DND-41 (cell line): ENCODE results near the gene CAMP.
"Not testable (repeated sequence)": the region's sequence is repeated elsewhere in the genome, so short reads cannot be mapped to it uniquely, and the experiment has no call there.

ENCODE experiments used
- ATAC-seq: fragments of 200-7000 bp; cut with Tn5 transposase; 3 replicates; pipeline ENCODE4 v1.9.1; 2021; ENCODE audit warnings: low read depth; ENCODE audit not compliant: insufficient read depth
- DNase-seq: peaks from one replicate; pipeline ENCODE4 v3.0.0-alpha.2; 2020
- H2AFZ ChIP-seq: 2 replicates; pipeline ENCODE4 v1.6.0; 2012; ENCODE audit warnings: low read depth, low read length
- H3K27ac ChIP-seq: 2 replicates; pipeline ENCODE4 v1.5.1; 2012; ENCODE audit warnings: low read length, inconsistent platforms
- H3K27me3 ChIP-seq: fragments of 200-600 bp; sonication (generic); 2 replicates; pipeline ENCODE4 v1.6.0; 2012; ENCODE audit warnings: low read length, mild to moderate bottlenecking, inconsistent platforms; ENCODE audit not compliant: insufficient read depth, poor library complexity
- H3K36me3 ChIP-seq: 2 replicates; pipeline ENCODE4 v1.5.1; 2012; ENCODE audit warnings: low read length, inconsistent platforms; ENCODE audit not compliant: insufficient read depth
- H3K4me1 ChIP-seq: 2 replicates; pipeline ENCODE4 v1.5.1; 2012; ENCODE audit warnings: mild to moderate bottlenecking, low read length; ENCODE audit not compliant: insufficient read depth
- H3K4me2 ChIP-seq: 2 replicates; pipeline ENCODE4 v1.6.0; 2012; ENCODE audit warnings: mild to moderate bottlenecking, moderate library complexity, low read length, inconsistent platforms; ENCODE audit not compliant: insufficient read depth
- H3K4me3 ChIP-seq, 2 experiments: fragments of 200-600 bp in 1 of 2; shearing (Covaris generic) in 1 of 2; 2 replicates each; pipeline ENCODE4 v1.5.1; 2012 to 2016; ENCODE audit warnings: inconsistent platforms in 2 of 2, low read length in 2 of 2, mild to moderate bottlenecking in 2 of 2, low read depth in 1 of 2, moderate library complexity in 1 of 2
- H3K79me2 ChIP-seq: 2 replicates; pipeline ENCODE4 v1.6.0; 2012; ENCODE audit warnings: low read length, inconsistent platforms; ENCODE audit not compliant: insufficient read depth
- H3K9ac ChIP-seq: 2 replicates; pipeline ENCODE4 v1.6.0; 2012; ENCODE audit warnings: low read depth, mild to moderate bottlenecking, inconsistent platforms, low read length, moderate library complexity
- H3K9me3 ChIP-seq: 2 replicates; pipeline ENCODE4 v1.5.1; 2012; ENCODE audit warnings: low read length, moderate library complexity, mild to moderate bottlenecking, inconsistent platforms; ENCODE audit not compliant: insufficient read depth, severe bottlenecking
- H4K20me1 ChIP-seq: 2 replicates; pipeline ENCODE4 v1.6.0; 2012; ENCODE audit warnings: low read length; ENCODE audit not compliant: insufficient read depth
- CTCF ChIP-seq: IDR thresholded peaks from 2 replicates; pipeline ENCODE4 v1.5.1; 2012; ENCODE audit warnings: borderline replicate concordance, low read length, moderate library complexity, mild to moderate bottlenecking; ENCODE audit not compliant: poor library complexity, severe bottlenecking; ENCODE audit errors: extremely low read depth
- EZH2 ChIP-seq: IDR thresholded peaks from 3 replicates; pipeline ENCODE4 v1.6.1; 2012; ENCODE audit warnings: borderline replicate concordance, low read depth, mild to moderate bottlenecking, moderate library complexity, low read length, inconsistent platforms; ENCODE audit not compliant: severe bottlenecking

The CAMP gene

GRCh38 chr3:48208076-48208475, 15.2 kb upstream of the CAMP start:
- no peak for ATAC-seq
- no peaks in the 10 kb centered on the region for H3K27me3 ChIP-seq
- no peak overlapping the region for H3K9ac ChIP-seq
- DNase-seq, result no peak
- no peak overlapping the region for H2AFZ ChIP-seq
- no peaks in the 10 kb centered on the region for H3K79me2 ChIP-seq
- no peaks in the 10 kb centered on the region for H4K20me1 ChIP-seq
- no peaks in the 10 kb centered on the region for H3K4me1 ChIP-seq
- H3K4me3 ChIP-seq, result no peak overlapping the region
- no peaks in the 10 kb centered on the region for H3K9me3 ChIP-seq
- no peak overlapping the region for H3K27ac ChIP-seq
- no peaks in the 10 kb centered on the region for H3K36me3 ChIP-seq
- TF ChIP-seq EZH2, result no peak
- TF ChIP-seq CTCF, result no peak
- no peak overlapping the region for H3K4me2 ChIP-seq

GRCh38 chr3:48209445-48209844, 13.8 kb upstream of the CAMP start:
- Histone ChIP-seq H2AFZ (no peak overlapping the region), H3K4me3 (no peak overlapping the region), H4K20me1 (no peaks in the 10 kb centered on the region), H3K9ac (no peak overlapping the region), H3K4me1 (no peaks in the 10 kb centered on the region), H3K9me3 (no peaks in the 10 kb centered on the region), H3K36me3 (no peaks in the 10 kb centered on the region), H3K4me2 (no peak overlapping the region), H3K79me2 (no peaks in the 10 kb centered on the region), H3K27me3 (no peaks in the 10 kb centered on the region), H3K27ac (no peak overlapping the region)
- DNase-seq, result no peak
- no peak for ATAC-seq
- TF ChIP-seq EZH2 (no peak), CTCF (no peak)

- H3K9me3 ChIP-seq, DNase-seq, ATAC-seq, H3K4me2 ChIP-seq, H3K27me3 ChIP-seq, H3K79me2 ChIP-seq, H3K36me3 ChIP-seq, H3K9ac ChIP-seq, H2AFZ ChIP-seq, H3K4me1 ChIP-seq, H4K20me1 ChIP-seq, H3K4me3 ChIP-seq, H3K27ac ChIP-seq: not testable (repeated sequence)
Observed at GRCh38 chr3:48210534-48210933, 12.8 kb upstream of the CAMP start.

DNA sequence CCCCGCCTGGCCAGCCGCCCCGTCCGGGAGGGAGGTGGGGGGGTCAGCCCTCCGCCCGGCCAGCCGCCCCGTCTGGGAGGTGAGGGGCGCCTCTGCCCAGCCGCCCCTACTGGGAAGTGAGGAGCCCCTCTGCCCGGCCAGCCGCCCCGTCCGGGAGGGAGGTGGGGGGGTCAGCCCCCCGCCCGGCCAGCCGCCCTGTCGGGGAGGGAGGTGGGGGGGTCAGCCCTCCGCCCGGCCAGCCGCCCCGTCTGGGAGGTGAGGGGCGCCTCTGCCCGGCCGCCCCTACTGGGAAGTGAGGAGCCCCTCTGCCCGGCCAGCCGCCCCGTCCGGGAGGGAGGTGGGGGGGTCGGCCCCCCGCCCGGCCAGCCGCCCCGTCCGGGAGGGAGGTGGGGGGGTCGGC, 11.5 kb upstream of the CAMP start:
- not testable (repeated sequence) for H2AFZ ChIP-seq, H3K9me3 ChIP-seq, H4K20me1 ChIP-seq, H3K4me2 ChIP-seq, ATAC-seq, H3K27me3 ChIP-seq, H3K4me1 ChIP-seq, H3K9ac ChIP-seq, H3K79me2 ChIP-seq, H3K36me3 ChIP-seq, H3K4me3 ChIP-seq, DNase-seq, H3K27ac ChIP-seq
